Suprapubic skin (tissue), 4 donors: ENCODE data around the gene TANK.

ENCODE experiments used
- EP300 ChIP-seq: sonication (generic); formaldehyde crosslinking; IDR thresholded peaks from one replicate; pipeline ENCODE4 v1.6.1; 2017; ENCODE audit warnings: antibody characterized with exemption
- POLR2AphosphoS5 ChIP-seq, 3 donors: sonication (generic); formaldehyde crosslinking; IDR thresholded peaks; one replicate each; pipeline ENCODE4 v1.6.1; 2017; ENCODE audit warnings: antibody characterized with exemption in 3 of 3
- TF ChIP-seq, protein P1 (sequence below), 2 donors: fragments of 200-600 bp in 1 of 2; fragments of 450-650 bp in 1 of 2; sonication (generic) in 1 of 2; IDR thresholded peaks; one replicate each; pipeline ENCODE4 v1.5.1; 2016 to 2019; ENCODE audit warnings: antibody characterized with exemption in 2 of 2, mild to moderate bottlenecking in 1 of 2, moderate library complexity in 1 of 2

- TF ChIP-seq POLR2AphosphoS5 (IDR thresholded peaks at IDR 0.05) (no peak), EP300 (no peak)
- TF ChIP-seq, protein P1, sequence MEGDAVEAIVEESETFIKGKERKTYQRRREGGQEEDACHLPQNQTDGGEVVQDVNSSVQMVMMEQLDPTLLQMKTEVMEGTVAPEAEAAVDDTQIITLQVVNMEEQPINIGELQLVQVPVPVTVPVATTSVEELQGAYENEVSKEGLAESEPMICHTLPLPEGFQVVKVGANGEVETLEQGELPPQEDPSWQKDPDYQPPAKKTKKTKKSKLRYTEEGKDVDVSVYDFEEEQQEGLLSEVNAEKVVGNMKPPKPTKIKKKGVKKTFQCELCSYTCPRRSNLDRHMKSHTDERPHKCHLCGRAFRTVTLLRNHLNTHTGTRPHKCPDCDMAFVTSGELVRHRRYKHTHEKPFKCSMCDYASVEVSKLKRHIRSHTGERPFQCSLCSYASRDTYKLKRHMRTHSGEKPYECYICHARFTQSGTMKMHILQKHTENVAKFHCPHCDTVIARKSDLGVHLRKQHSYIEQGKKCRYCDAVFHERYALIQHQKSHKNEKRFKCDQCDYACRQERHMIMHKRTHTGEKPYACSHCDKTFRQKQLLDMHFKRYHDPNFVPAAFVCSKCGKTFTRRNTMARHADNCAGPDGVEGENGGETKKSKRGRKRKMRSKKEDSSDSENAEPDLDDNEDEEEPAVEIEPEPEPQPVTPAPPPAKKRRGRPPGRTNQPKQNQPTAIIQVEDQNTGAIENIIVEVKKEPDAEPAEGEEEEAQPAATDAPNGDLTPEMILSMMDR (IDR thresholded peaks at IDR 0.05), result no peak
These were observed 17.7 kb downstream of the TANK start for GRCh38 chr2:161177969-161178368.
